HG02970 (cell line): ENCODE results near the gene MED7.

Experiments used
- ATAC-seq: cut with Tn5 transposase; IDR thresholded peaks from one replicate; pipeline ENCODE4 v1.9.1; 2021; ENCODE audit warnings: mild to moderate bottlenecking, moderate library complexity, moderate number of reproducible peaks; ENCODE audit not compliant: unreplicated experiment, low FRiP score

The MED7 gene

DNA sequence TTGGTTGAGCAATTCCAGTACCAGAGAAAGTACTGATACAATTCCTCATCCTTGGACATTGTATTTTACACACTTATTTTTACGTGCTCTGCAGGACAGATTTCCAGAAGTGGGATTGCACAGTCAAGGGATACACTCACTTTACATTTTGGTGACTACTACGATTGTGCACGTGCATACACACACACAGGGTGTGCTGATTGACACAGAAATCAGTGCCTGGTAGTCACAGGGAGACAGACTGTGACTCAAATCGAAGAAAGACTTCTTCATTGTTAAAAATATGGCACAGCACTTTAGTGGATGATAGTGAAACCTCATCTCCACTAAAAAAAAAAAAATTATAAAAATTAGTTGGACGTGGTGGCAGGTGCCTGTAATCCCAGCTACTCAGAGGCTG lies 21.9 kb upstream of the MED7 start:
- no peak for ATAC-seq

DNA sequence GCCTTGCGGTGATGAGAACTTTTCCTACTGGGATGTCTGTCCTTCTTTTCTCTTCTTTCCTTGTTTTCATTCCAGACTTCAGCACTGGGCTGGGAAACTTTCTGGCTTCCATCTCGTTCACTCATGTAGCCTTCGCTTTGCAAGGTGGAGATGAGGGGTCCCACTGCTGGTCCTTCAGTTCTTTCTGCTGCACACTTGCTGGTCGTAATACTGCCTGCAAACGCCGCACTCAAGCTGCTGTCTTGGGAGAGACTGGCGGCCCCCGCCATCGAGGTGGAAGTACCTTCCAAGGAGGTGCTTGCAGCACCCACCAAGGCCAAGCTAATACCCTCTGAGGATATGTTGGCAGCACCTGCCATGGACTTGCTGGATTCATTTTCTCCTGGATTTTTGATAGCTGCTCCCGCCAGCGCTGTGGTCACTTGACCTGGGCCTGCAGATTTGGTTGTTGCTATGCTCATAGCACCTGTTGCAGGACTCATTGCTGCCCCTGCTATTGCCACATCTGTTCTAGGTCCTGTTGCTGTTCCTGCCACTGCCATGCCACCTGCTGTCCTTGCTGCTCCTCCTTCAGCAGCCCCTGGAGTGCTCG lies 20.4 kb upstream of the MED7 start:
- ATAC-seq: no peak

DNA sequence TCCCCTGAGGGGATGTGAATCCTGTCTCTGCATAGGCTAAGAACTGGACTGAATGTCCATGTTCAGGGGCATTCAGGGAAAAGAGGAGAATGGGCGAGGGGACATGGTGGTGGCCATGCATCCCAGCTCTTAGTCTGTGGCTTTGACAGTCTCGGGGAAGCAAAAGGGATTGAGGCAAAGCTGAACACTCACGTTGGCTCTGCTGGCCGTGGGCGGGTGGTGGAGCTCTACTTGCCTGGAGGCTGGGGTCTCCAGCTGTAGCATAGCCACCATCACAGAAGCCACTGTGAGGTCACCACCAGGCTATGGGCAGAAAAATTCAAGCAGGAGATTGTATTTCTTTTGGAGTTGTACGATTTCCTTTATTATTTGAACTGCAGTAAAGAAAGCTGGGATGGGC lies 19.3 kb upstream of the MED7 start:
- no peak for ATAC-seq

DNA sequence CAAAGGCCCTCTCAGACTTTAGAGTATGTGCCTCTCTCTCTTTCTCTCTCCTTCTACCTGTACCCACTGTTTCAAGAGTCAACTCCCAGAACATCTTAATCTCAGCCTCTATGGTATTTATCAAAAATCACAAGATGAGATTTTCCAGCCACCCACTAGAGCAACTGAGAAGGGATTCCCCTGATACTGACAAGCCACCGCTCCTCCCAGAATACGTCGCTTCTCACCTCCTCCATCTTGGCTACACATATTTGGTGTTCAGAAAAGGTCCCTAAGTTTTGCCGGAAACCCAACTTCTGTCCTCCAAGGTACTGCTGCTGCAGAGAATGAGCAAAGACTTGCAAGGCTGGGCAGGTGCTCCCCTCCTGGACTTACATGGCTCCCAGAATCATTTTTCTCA lies 17.3 kb upstream of the MED7 start:
- no peak for ATAC-seq

DNA sequence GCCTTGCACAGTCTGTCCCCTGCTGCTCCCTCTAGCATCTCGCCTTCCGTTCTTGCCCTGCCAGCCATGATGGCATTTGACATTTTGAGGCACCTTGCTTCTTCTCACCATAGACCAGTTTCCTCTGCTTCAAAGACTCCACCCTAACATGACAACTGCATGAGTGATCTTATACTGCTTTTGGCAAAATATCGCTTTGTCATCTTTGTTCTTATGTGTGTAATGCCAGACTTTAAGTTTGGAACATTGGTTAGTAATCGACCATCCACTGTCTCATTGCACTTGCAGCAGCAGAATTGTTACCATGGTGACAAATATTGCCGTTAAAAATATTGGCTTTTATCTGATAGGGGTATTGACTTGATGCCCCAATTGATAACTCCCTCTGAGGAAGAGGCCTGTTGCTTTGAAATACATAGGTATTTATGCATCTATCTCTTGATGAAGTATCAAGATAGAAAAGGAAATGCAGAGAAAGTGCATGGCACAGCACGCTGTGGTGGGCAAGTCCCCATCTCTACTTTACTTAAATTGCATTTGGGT lies 16.6 kb upstream of the MED7 start:
- no peak for ATAC-seq

DNA sequence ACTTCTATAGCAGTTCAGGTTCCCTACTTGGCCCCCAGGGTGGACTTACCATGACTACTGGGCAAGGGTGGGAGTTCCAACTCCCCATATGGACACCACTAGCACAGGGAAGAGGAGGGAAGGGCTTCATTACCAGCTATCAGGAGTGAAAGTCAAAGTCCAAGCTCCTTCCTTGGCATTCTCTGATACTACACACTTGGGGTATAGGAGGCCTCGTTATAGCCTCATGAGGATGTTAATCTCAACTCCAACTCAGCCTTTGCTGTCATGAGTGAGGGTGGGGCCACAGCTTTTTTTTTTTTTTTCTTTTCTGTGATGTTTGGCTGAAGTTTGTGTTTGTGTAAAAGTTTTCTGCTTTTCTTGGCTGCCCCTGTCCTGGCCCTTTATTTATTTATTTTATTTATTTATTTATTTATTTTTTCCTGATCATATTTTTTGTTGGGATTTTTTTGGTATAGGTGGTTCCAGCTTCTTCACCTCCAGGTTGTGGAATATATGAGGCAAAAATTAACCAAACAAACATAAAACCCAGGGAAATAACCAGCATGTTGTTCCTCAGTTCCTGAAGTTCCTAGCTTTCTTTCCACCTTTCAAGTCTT lies 14.7 kb upstream of the MED7 start:
- ATAC-seq: no peak

DNA sequence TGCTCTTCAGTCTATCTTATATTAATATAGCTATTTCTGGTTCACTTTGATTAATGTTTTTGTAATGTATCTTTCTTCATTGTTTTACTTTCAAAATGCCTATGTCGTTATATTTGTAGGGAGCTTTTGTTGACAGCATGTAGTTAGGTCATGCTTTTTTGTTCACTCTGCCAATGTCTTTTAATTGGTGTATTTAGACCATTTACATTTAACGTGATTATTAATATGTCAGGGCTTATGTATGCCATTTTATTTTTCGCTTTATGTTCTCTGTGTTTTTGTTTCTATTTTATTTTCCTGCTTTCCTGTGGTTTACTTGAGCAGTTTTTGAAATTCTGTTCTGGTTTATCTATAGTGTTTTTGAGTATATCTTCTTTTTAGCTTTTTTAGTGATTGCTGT lies 12.6 kb upstream of the MED7 start:
- no peak for ATAC-seq

DNA sequence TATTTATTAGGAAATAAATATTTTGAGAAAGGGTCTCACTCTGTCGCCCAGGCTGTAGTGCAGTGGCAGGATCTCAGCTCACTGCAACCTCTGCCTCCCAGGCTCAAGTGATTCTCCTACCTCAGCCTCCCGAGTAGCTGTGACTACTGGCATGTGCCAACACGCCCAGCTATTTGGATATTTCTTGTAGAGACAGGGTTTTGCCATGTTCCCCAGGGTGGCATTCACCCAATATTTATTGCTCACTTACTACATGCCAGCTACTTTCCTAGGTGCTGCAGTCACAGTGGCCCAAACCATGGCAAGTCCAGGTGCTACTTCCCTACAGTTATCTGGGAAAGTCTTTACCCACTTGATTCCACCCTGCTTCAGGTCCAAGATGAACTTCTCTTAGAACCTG lies 8.3 kb upstream of the MED7 start:
- no peak for ATAC-seq

DNA sequence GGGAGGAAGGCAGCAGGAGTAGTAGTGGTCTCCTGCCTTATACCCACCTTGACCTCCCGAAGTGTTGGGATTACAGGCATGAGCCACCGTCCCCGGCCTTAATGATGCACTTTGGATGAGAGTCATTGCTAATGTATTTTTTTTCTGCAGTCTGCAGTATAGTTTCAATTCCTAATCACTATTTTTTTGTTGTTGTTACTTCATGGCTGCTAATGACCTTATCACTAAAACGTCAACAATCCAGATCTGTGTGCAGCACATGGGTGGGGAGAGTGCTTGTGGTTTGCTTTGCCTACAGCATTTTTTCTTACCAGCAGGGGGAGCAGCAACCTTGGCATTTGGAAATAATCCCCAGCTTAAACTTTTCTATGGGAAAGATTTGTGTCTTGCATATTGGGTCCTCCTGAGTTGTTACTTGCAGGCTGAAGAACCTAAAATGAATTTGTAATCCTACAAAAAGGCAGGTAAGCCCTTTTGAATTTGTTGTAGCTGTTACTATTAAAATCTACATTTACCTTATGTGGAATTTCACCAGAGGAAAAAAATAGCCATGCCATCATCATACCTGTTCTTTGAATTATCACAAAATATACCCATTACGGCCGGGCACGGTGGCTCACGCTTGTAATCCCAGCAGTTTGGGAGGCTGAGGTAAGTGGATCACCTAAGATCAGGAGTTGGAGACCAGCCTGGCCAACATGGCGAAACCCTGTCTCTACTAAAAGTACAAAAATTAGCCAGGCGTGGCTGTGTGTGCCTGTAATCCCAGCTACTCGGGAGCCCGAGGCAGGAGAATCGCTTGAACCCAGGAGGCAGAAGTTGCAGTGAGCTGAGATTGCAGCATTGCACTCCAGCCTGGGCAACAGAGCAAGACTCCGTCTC lies 6.3 kb upstream of the MED7 start:
- ATAC-seq: no peak

DNA sequence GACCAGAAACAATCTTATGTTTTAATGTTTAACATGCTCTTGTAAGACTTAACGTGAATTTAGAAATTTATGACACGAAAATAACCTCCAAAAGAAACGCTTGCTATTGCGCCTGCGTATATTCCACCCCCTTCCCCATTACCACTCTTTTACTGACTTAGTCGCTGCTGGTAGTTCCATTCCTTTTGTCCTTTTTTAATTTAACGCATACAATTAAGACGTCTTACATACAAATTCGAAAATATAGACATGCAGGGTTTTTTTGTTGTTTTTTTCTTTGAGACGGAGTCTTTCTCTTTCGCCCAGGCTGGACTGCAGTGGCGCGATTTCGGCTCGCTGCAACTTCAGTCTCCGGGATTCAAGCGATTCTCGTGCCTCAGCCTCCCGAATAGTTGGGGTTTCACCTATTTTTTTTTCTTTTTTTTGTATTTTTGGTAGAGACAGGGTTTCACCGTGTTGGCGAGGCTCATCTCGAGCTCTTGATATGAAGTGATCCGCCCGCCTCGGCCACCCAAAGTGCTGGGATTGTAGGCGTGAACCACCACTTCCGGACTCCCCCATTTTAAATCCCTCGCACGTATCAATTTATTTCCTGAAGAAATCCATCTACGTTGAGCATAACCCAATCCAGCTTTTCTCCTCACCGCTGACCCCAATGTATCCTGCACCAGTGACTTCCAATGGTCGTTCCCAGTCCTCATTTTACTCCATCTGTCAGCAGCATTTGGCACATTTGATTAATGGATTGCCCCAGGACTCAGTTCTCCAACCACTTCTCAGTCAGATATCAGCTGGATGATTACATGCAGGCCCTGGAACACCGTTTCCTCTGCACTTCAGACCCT lies 684 bp upstream of the MED7 start:
- ATAC-seq: peak; percentile 41

DNA sequence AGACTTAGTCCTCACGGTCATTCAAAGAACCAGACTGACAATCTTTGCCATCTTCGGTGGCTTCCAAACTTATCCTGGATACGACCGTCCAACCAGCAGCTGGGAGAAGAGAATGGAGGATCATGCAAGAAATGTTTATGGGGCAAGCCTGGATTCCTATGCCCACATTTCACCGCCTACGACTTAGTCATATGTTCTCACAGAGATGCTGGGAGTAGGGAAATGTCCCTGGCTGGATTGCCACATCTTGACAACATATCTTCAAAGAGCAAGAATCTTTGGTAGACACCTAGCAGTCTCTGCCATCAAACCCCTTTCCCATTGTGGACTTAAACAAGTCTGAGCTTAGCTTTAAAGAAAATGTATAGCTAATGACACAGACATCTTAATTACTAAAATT lies 5.0 kb downstream of the MED7 start:
- no peak for ATAC-seq

DNA sequence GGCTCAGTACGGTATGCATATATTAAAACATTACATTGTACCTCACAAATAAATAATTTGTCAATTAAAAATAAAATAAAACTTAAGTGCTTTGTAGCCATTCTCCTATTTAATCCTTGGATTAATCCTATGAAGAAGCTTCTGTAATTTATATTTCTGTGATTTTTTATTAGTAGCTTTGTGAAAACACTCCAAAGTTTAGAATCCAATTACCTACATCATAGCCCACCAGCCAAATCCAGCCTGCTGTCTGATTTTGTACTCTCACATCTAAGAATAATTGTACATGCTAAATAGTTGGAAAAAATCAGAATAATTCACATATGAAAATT lies 10.4 kb downstream of the MED7 start:
- no peak for ATAC-seq

DNA sequence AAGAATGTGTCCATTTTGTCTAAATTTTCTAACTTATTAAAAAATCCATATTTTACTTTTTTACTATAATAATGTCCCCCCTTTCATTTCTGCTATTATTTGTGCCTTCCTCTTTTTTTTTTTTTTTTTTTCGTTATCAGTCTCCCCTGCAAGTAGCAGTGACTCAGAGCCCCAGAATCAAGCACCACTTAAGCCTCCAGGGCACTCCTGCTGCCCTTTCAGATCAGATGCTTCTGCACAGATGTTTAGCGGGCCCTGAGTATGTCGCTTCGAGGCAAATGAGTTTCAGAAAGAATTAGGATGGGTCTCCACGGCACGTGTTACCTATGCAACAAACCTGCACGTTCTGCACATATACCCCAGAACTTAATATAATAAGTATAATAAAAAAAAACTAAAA lies 11.7 kb downstream of the MED7 start:
- ATAC-seq: no peak

DNA sequence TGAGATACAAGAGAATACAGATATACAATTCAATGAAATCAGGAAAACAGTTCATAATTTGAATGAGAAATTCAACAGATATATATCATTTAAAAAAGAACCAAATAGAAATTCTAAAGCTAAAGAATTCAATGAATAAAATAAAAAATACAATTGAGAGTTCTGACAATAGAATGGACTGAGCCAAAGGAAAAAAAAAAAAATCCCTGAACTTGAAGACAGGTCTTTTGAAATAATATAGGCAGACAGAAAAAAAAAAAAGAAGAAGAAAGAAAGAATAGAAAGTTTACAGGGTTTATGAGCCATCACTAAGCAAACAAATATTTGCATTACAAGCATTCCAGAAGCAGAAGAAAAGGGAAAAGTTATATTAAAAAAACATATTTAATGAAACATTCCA lies 21.0 kb downstream of the MED7 start:
- ATAC-seq: no peak

DNA sequence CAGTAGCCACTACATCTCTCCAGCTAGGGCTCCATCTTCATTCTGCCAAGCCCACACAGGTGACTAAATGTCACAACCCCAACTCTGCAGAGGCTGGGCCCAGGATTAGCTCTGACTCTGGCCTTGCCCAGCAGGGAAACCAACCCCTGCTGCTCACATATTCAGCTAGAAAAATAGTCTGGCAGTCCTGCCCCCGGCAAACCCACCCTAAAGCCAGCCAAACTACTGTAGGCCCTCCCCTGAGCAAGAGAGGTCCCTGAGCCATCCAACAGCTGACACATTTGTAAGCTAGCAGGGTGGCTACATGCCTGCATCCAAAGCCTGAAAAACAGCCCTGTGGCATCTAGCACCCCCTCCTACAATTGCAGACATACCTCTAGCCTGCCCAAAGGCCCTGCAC lies 22.6 kb downstream of the MED7 start:
- ATAC-seq: no peak

DNA sequence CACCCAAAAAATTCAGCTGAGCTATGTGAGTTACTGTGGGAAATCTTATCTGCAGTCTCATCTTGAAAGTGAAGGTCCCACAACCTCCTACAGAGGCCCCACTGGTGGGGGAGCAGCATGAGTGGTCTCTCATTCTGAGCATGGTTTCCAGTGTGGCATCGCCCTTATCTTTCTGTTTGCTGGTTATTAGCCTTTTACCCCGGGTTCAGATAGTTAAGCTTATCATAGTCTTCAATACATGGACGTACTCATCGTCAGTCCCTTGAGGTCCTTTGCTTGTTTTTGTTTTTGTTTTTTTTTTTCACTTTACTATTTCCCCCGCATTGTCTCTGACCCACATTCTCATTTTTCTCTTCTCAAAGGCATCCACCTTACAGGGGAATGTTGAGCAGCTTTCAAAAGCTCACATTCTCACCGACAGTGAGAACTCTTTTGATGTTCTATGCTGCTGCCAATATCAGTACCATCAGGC lies 26.1 kb downstream of the MED7 start:
- ATAC-seq: no peak

DNA sequence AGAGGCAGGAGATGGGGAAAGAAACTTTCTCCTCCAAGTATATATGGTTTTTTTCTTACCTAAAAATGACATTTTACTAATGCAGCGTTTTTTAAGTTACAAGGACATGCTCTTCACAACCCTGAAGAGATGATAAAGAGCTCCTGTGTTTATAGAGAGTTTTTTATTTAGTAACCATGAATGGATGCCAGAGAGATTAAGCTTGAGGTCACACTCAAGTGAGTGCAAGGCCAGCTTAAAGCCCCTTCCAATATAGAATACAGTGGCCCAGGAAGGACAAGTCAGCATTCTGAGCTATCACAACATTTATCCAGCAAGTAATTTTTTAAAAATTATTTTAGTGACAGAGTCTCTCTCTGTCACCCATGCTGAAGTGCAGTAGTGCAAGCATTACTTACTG lies 27.2 kb downstream of the MED7 start:
- ATAC-seq: no peak

DNA sequence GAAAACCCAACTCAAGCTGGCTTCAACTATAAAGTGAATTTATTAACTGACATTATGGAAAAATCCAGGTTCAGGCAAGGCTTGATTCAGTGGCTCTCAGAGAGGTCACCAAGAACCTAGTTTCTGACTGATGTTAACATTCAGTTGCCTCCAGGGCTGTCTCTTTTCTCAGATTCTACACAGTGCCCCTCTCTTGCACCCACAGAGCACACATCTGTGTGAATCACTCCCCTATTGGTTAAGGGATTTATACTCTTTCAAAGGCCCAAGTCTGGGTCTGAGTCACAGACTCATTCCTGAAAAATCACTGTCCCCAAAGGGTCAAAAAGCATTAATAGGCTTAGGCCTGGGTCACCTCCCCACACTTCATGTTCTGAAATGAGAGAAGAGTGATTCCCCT lies 27.7 kb downstream of the MED7 start:
- ATAC-seq: no peak

DNA sequence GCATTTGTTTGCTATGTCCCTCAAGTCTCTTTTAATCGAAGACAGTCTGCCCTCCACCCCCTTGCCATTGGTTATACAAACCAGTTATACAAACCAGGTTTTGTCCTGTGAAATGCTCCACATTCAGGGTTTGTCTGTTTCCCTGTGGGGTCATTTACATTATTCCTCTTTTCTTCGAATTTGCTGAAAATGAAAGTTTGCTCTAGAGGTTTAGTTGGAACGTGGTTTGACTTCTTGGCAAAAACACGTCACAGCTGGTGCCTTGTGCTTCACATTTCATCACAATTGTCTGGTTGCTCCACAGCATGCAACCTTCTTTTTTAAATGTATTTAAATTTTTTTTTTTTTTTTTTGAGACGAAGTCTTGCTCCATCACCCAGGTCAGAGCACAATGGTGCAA lies 29.7 kb downstream of the MED7 start:
- no peak for ATAC-seq

DNA sequence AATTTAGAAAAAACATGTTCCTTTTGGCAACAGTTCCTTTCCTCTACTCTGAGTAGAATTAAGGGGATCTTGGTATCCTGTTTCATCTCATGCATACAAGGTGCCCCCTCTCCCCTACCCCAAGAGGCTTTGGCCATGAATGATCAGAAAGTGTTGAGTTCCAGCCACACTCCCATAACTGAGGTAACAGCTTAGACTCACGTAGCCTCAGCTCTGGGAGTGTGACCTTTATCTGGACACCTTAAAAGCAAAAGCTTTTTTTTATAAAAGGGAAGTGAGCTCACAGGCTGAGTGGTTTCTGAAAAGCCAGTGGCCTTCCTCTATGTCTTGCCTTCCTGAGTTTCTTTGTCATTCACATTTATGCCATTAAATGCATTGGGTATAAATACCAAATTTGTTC lies 32.9 kb downstream of the MED7 start:
- no peak for ATAC-seq

DNA sequence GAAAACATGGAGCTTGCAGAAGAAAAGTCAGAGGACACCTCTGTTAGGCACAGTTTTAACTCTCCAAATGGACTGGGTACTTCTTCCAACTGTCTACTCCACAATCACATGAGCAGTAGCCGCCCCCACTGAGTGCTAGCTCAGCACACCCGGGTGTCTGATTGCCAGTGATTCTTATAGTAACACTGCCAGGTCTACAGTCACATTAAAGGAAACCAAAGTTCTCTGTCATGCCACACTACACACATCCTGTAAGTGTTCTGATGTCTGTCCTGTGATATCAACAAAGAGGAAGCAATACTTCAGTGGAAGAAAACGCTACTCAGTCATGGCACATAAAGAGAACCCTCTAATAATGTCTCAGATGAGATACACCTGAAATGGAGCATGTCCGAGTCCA lies 33.7 kb downstream of the MED7 start, which contains the start of gene HAVCR2:
Gene HAVCR2 (minus strand): TSS at position 69 of the 400 bp plus-strand sequence. CDS start 61 bp downstream, at position 8.
- ATAC-seq: peak; percentile 80
